WTC11 (cell line): ENCODE measurements around the gene SARS1. TPM values are rescaled to one million over a fixed set of nuclear protein-coding genes. Genes with fewer than 3 reads are reported as not detected.

ENCODE experiments used
- ATAC-seq: fragments of 200-7000 bp; cut with Tn5 transposase; 2 replicates; pipeline ENCODE4 v1.10.0; 2021; ENCODE audit warnings: mild to moderate bottlenecking, moderate library complexity
- CTCF ChIA-PET: fragments of 300-600 bp; sonication (Branson Sonifier 250); formaldehyde crosslinking; loops from one replicate; lab custom pipeline; 2021; ENCODE audit warnings: antibody characterized with exemption; lab: Charles Lee
- POLR2A ChIA-PET: fragments of 350-600 bp; sonication (Branson Sonifier 250); formaldehyde crosslinking; loops from one replicate; lab custom pipeline; 2021; ENCODE audit warnings: antibody characterized with exemption; lab: Charles Lee
- DNase-seq: peaks from one replicate; pipeline ENCODE4 v3.0.0; 2021; ENCODE audit warnings: low spot score
- H3K27ac Mint-ChIP-seq: 2 replicates; pipeline ENCODE4 v1.8.0; 2021; ENCODE audit warnings: mixed read lengths
- H3K27me3 Mint-ChIP-seq: 2 replicates; pipeline ENCODE4 v1.8.0; 2021; ENCODE audit warnings: low read depth, mild to moderate bottlenecking, moderate library complexity, mixed read lengths
- H3K36me3 Mint-ChIP-seq: 2 replicates; pipeline ENCODE4 v1.8.0; 2021; ENCODE audit warnings: mixed read lengths
- H3K4me1 Mint-ChIP-seq: 2 replicates; pipeline ENCODE4 v1.8.0; 2022; ENCODE audit warnings: mixed read lengths
- H3K4me3 Mint-ChIP-seq: 2 replicates; pipeline ENCODE4 v1.8.0; 2021; ENCODE audit warnings: mild to moderate bottlenecking, moderate library complexity, mixed read lengths
- H3K9me3 Mint-ChIP-seq: 2 replicates; pipeline ENCODE4 v1.8.0; 2021; ENCODE audit warnings: mixed read lengths
- ATF2 ChIP-seq: sonication (generic); formaldehyde crosslinking; IDR thresholded peaks from 2 replicates; pipeline ENCODE4 v1.8.1; 2022; ENCODE audit warnings: low read depth, missing genetic modification reagents, borderline replicate concordance
- CREM ChIP-seq: sonication (generic); formaldehyde crosslinking; IDR thresholded peaks from 2 replicates; pipeline ENCODE4 v1.8.1; 2022; ENCODE audit warnings: mild to moderate bottlenecking, missing genetic modification reagents, moderate library complexity
- CTCF ChIP-seq: fragments of 200-600 bp; IDR thresholded peaks from 2 replicates; pipeline ENCODE4 v1.8.0; 2022; ENCODE audit warnings: antibody characterized with exemption
- E2F1 ChIP-seq: sonication (generic); formaldehyde crosslinking; IDR thresholded peaks from 2 replicates; pipeline ENCODE4 v1.8.0; 2022; ENCODE audit warnings: mild to moderate bottlenecking, missing genetic modification reagents
- E2F4 ChIP-seq: sonication (generic); formaldehyde crosslinking; IDR thresholded peaks from 2 replicates; pipeline ENCODE4 v1.8.1; 2022; ENCODE audit warnings: low read depth, mild to moderate bottlenecking, moderate library complexity, missing genetic modification reagents, borderline replicate concordance
- FOXK1 ChIP-seq: sonication (generic); formaldehyde crosslinking; IDR thresholded peaks from 2 replicates; pipeline ENCODE4 v1.8.0; 2022; ENCODE audit warnings: mild to moderate bottlenecking, moderate library complexity, missing genetic modification reagents
- FOXP4 ChIP-seq: sonication (generic); formaldehyde crosslinking; IDR thresholded peaks from 2 replicates; pipeline ENCODE4 v1.8.0; 2022; ENCODE audit warnings: mild to moderate bottlenecking, missing genetic modification reagents
- HMGA2 ChIP-seq: fragments of 250-450 bp; sonication (Bioruptor Pico); IDR thresholded peaks from 2 replicates; pipeline ENCODE4 v1.4.0; 2021; ENCODE audit warnings: mild to moderate bottlenecking, moderate library complexity
- JAZF1 ChIP-seq: fragments of 250-450 bp; sonication (Bioruptor Pico); IDR thresholded peaks from 2 replicates; pipeline ENCODE4 v1.9.0; 2021; ENCODE audit warnings: moderate library complexity, mild to moderate bottlenecking, inconsistent platforms
- MLX ChIP-seq: sonication (generic); formaldehyde crosslinking; IDR thresholded peaks from 2 replicates; pipeline ENCODE4 v1.8.1; 2023; ENCODE audit warnings: mild to moderate bottlenecking, missing genetic modification reagents, moderate library complexity
- PRRX2 ChIP-seq: fragments of 250-450 bp; sonication (Bioruptor Pico); IDR thresholded peaks from 2 replicates; pipeline ENCODE4 v1.8.0; 2021; ENCODE audit warnings: mild to moderate bottlenecking
- total RNA-seq: library from RNA; stranded (reverse); gene quantifications from 3 replicates; pipeline ENCODE4 v1.2.3, GENCODE V29; 2021

SARS1 gene
- total RNA-seq, 1 experiment from 2014 or later = 149 TPM

- DNase-seq (no peak), ATAC-seq (no peak)
- no peaks in the 10 kb centered on the region for H3K36me3 Mint-ChIP-seq
- TF ChIP-seq FOXK1 (no peak), ATF2 (CRISPR knock-in tag) (no peak), CREM (CRISPR knock-in tag) (no peak)
- H3K4me3 Mint-ChIP-seq = no peak overlapping the region
- H3K9me3 Mint-ChIP-seq = no peaks in the 10 kb centered on the region
- CTCF ChIA-PET = interaction anchor here (1.0 to 2.1 kb wide), 4 partner anchors 8 to 84 kb away, joined by 3 to 6 read pairs (median 4); partner anchors contain the start of gene PSRC1
- H3K27me3 Mint-ChIP-seq = no peaks in the 10 kb centered on the region
- H3K4me1 Mint-ChIP-seq = peaks cover 3% of the 10 kb centered on the region; the same call in 1 of the 2 replicates
- POLR2A ChIA-PET = no interaction called here
- H3K27ac Mint-ChIP-seq = no peak overlapping the region
These were observed 15.0 kb upstream of the SARS1 start for GRCh38 chr1:109198745-109199144.

GRCh38 chr1:109199710-109200109, 14.0 kb upstream of the SARS1 start:
- Mint-ChIP-seq H3K27me3 (no peaks in the 10 kb centered on the region), H3K36me3 (no peaks in the 10 kb centered on the region), H3K9me3 (no peaks in the 10 kb centered on the region), H3K4me3 (no peak overlapping the region), H3K4me1 (peaks cover 3% of the 10 kb centered on the region; the same call in 1 of the 2 replicates), H3K27ac (no peak overlapping the region)
- no peak for TF ChIP-seq E2F4
- no peak for TF ChIP-seq FOXP4 (CRISPR knock-in tag)
- TF ChIP-seq E2F1 (CRISPR knock-in tag) = no peak
- ChIA-PET CTCF (interaction anchor here (0.5 to 2.9 kb wide), 9 partner anchors 9 to 337 kb away, joined by 3 to 28 read pairs (median 3); partner anchors contain the start of gene SORT1), POLR2A (no interaction called here)
- ATAC-seq (no peak), DNase-seq (no peak)

GRCh38 chr1:109201123-109201703, 12.5 kb upstream of the SARS1 start:
- Mint-ChIP-seq H3K4me3 (no peak overlapping the region), H3K36me3 (no peaks in the 10 kb centered on the region), H3K4me1 (peaks cover 3% of the 10 kb centered on the region; the same call in 1 of the 2 replicates), H3K9me3 (no peaks in the 10 kb centered on the region), H3K27ac (0 out of 2 replicates have a peak overlapping the region, but pooled peaks have one; percentile 59), H3K27me3 (no peaks in the 10 kb centered on the region; the same call in 1 of the 2 replicates)
- POLR2A ChIA-PET = interaction anchor here (0.9 to 1.0 kb wide), 2 partner anchors 53 to 63 kb away, joined by 3 to 4 read pairs; no protein-coding TSS in a partner anchor
- ATAC-seq = peak; percentile 92
- peak; percentile 77 for DNase-seq
- CTCF ChIA-PET = interaction anchor here (0.5 to 2.9 kb wide), 41 partner anchors 10 to 454 kb away, joined by 3 to 51 read pairs (median 4); partner anchors contain the start of genes CELSR2, CLCC1, PSRC1 and SARS1
- no peak for TF ChIP-seq MLX (CRISPR knock-in tag)
- peak; percentile 42 for TF ChIP-seq CTCF
- TF ChIP-seq HMGA2 (CRISPR knock-in tag) = no peak
- TF ChIP-seq PRRX2 (CRISPR knock-in tag) = no peak
- no peak for TF ChIP-seq JAZF1 (CRISPR knock-in tag)
